ENCODE data around the gene F2RL1. TPM values are rescaled to one million over a fixed set of nuclear protein-coding genes. Genes with fewer than 3 reads are reported as not detected.

F2RL1 gene
- total and polyA plus RNA-seq, 2 of the 8 experiments (the other 6 are each of a cell fraction or from before 2014, with no cell fraction given), result 23.2 to 26.6 TPM

DNA sequence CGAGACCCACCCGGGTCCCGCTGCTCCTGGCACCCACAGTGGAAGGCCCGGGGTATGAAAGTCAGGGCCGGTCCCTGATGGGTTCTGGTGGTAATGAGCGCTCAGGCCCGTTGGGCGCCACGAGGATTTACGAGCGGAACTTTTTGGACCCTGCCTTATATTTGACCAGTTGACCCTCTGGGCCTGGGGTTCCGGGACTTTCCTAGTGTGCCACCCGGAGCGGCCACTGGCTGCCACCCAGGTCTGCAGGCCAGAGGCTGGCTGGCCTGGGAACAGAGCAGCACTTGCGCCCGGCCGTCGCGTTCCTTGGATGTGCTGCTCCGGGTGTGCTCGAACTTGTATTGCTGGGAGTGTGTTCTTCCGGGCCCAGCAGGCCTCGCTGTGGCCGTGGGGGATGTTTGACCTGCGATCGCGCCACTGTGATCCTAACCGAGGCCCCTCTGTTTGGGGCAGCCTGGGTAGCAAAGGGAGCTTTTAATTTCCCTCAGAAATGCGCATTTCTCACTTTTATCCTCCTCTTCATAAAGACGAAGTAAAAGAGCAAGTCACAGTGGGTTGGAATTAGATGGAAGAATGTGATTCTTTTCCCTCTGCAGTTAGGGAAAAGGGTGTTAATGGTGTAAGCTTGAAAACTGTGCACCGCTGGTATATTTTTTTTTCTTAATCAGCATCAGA lies 1.2 kb downstream of the F2RL1 start:
- peaks cover 0 to 5% (median 4%) of the 10 kb centered on the region in 4 experiments; a peak in 2 of 7 replicates for H3K27me3 ChIP-seq (replicated peaks in 1 of 4; ENCODE audit: control insufficient read depth in 3 of 4, extremely low read depth in 1 of 4, insufficient read depth in 3 of 4, low read length in 3 of 4)
- no peak overlapping the region for H4K5ac ChIP-seq (ENCODE audit: insufficient read length, low read depth, low read length)
- H3K4ac ChIP-seq (replicated peaks; ENCODE audit: insufficient read length, low read depth, low read length), result no peak overlapping the region
- POLR2A ChIA-PET (ENCODE audit: partially characterized antibody), result interaction anchor here (0.6 to 6.9 kb wide), 8 partner anchors 8 to 267 kb away, joined by 3 to 131 read pairs (median 5); partner anchors contain the start of gene ZBED3
- H3K9me3 ChIP-seq (ENCODE audit: insufficient read depth in 2 of 2, low read depth in 1 of 2, low read length in 1 of 2), result no peaks in the 10 kb centered on the region
- WGBS, 2 experiments (ENCODE audit: extremely low coverage in 1 of 2, insufficient coverage in 1 of 2, insufficient read length in 1 of 2, insufficient replicate concordance in 2 of 2, low coverage in 1 of 2, low lambda C conversion rate in 2 of 2, missing lambda C conversion rate in 1 of 2), result 8% methylated on average over 28 of the region's 31 CpGs; no CpG with 5 or more reads in 1 of the 2 experiments
- peaks cover 0 to 1% of the 10 kb centered on the region in 2 experiments for H4K20me1 ChIP-seq (replicated peaks in 1 of 2; ENCODE audit: control insufficient read depth in 1 of 2, insufficient read depth in 2 of 2, low read length in 2 of 2)
- peak overlapping the region in 3 of 4 experiments; percentile 58 to 74 (median 69); a peak in 5 of 7 replicates for H3K9ac ChIP-seq (replicated peaks in 1 of 4; ENCODE audit: extremely low read depth in 1 of 4, low read depth in 3 of 4, low read length in 3 of 4)
- peak overlapping the region; percentile 83 to 87 for H3K4me2 ChIP-seq (ENCODE audit: insufficient read depth in 1 of 2, low read depth in 2 of 2, low read length in 2 of 2)
- peaks cover 0 to 16% (median 8%) of the 10 kb centered on the region in 4 experiments; a peak in 5 of 7 replicates for H3K4me1 ChIP-seq (replicated peaks in 1 of 4; ENCODE audit: control insufficient read depth in 3 of 4, insufficient read depth in 4 of 4, low read length in 3 of 4)
- peak overlapping the region; percentile 88; the same call in 1 of the 2 replicates for H4K8ac ChIP-seq (ENCODE audit: extremely low read depth, insufficient read depth, low read length)
- no peaks in the 10 kb centered on the region for H3K36me3 ChIP-seq (ENCODE audit: control insufficient read depth in 2 of 4, insufficient read depth in 4 of 4, low read length in 3 of 4)
- H4K91ac ChIP-seq (replicated peaks; ENCODE audit: insufficient read length, low read length), result no peak overlapping the region
- H3K23ac ChIP-seq (ENCODE audit: insufficient read length), result no peak overlapping the region
- no peak overlapping the region for H2AK5ac ChIP-seq (ENCODE audit: low read depth, low read length)
- TF ChIP-seq BRCA1 (IDR thresholded peaks at IDR 0.05; ENCODE audit: low read depth, low read length) (no peak), TAF1 (IDR thresholded peaks at IDR 0.05; ENCODE audit: low read depth, low read length) (0 out of 2 replicates have a peak, but pooled peaks have one; percentile 30)
- TF ChIP-seq, protein P1, sequence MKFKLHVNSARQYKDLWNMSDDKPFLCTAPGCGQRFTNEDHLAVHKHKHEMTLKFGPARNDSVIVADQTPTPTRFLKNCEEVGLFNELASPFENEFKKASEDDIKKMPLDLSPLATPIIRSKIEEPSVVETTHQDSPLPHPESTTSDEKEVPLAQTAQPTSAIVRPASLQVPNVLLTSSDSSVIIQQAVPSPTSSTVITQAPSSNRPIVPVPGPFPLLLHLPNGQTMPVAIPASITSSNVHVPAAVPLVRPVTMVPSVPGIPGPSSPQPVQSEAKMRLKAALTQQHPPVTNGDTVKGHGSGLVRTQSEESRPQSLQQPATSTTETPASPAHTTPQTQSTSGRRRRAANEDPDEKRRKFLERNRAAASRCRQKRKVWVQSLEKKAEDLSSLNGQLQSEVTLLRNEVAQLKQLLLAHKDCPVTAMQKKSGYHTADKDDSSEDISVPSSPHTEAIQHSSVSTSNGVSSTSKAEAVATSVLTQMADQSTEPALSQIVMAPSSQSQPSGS (IDR thresholded peaks at IDR 0.05; ENCODE audit: low read length), result no peak
- H2BK5ac ChIP-seq (ENCODE audit: low read depth, low read length), result no peak overlapping the region
- H3K79me1 ChIP-seq (ENCODE audit: low read depth, low read length), result no peaks in the 10 kb centered on the region
- no peak overlapping the region for H2BK20ac ChIP-seq (ENCODE audit: low read length)
- no peak overlapping the region for H2BK15ac ChIP-seq (ENCODE audit: low read length)
- DNase-seq (ENCODE audit: low read depth in 1 of 2, low spot score in 2 of 2) (no peak), FAIRE-seq (no peak)
- H3K23me2 ChIP-seq (ENCODE audit: low read depth, low read length), result peaks cover 14% of the 10 kb centered on the region
- no peak overlapping the region for H2BK120ac ChIP-seq (replicated peaks; ENCODE audit: low read depth, low read length)
- H3K27ac ChIP-seq (ENCODE audit: low read depth, low read length), result no peak overlapping the region
- peak overlapping the region; percentile 47 for H3K56ac ChIP-seq (replicated peaks; ENCODE audit: insufficient read length, low read depth, low read length)
- peak overlapping the region; percentile 73 to 99 (median 86) for H3K4me3 ChIP-seq (ENCODE audit: extremely low read depth in 1 of 4, insufficient read depth in 2 of 4, low read depth in 3 of 4, low read length in 4 of 4)
- H2BK12ac ChIP-seq (ENCODE audit: low read depth, low read length), result no peak overlapping the region
- H3K79me2 ChIP-seq (ENCODE audit: control insufficient read depth in 1 of 2, insufficient read depth in 2 of 2, low read length in 2 of 2), result peaks cover 0 to 45% of the 10 kb centered on the region in 2 experiments; a peak in 3 of 4 replicates
- H2AFZ ChIP-seq (ENCODE audit: low read length), result no peak overlapping the region
- H3K14ac ChIP-seq (ENCODE audit: insufficient read length), result no peak overlapping the region
- peak overlapping the region; percentile 15; the same call in 1 of the 2 replicates for H3K18ac ChIP-seq (ENCODE audit: extremely low read depth, low read length)
- CTCF ChIA-PET (ENCODE audit: partially characterized antibody), result interaction anchor here (0.6 to 4.6 kb wide), 11 partner anchors 9 to 131 kb away, joined by 3 to 28 read pairs (median 3); no protein-coding TSS in a partner anchor
